ENCODE data around the gene STAB2.

- no peak for TF ChIP-seq POLR2A (IDR thresholded peaks at IDR 0.05)
- TF ChIP-seq, protein P1, sequence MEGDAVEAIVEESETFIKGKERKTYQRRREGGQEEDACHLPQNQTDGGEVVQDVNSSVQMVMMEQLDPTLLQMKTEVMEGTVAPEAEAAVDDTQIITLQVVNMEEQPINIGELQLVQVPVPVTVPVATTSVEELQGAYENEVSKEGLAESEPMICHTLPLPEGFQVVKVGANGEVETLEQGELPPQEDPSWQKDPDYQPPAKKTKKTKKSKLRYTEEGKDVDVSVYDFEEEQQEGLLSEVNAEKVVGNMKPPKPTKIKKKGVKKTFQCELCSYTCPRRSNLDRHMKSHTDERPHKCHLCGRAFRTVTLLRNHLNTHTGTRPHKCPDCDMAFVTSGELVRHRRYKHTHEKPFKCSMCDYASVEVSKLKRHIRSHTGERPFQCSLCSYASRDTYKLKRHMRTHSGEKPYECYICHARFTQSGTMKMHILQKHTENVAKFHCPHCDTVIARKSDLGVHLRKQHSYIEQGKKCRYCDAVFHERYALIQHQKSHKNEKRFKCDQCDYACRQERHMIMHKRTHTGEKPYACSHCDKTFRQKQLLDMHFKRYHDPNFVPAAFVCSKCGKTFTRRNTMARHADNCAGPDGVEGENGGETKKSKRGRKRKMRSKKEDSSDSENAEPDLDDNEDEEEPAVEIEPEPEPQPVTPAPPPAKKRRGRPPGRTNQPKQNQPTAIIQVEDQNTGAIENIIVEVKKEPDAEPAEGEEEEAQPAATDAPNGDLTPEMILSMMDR (IDR thresholded peaks at IDR 0.05) = no peak
These were observed 198.4 kb downstream of the STAB2 start for GRCh38 chr12:103785243-103786031.

Data from esophagus squamous epithelium (tissue), 4 donors.